A172 (cell line): Measurements from ENCODE around the gene TVP23B. TPM values are rescaled to one million over a fixed set of nuclear protein-coding genes. Genes with fewer than 3 reads are reported as not detected.
A peak's percentile ranks its signal among the peaks of the same experiment; 100 is the strongest.
"Not testable (repeated sequence)": the region's sequence is repeated elsewhere in the genome, so short reads cannot be mapped to it uniquely, and the experiment has no call there.

Source experiments
- DNase-seq: peaks from one replicate; pipeline ENCODE4 v3.0.0-alpha.2; 2015; ENCODE audit warnings: low spot score
- total RNA-seq: library from RNA; depleted of rRNA; stranded (reverse); fragments of >200 nt; shearing (Covaris generic); gene quantifications from 2 replicates; pipeline ENCODE4 v1.2.3, GENCODE V29; 2014; rRNA removed

The TVP23B gene
- total RNA-seq, 1 experiment from 2014 or later: 82.5 TPM

GRCh38 chr17:18791402-18791801, 10.4 kb downstream of the TVP23B start:
- not testable (repeated sequence) for DNase-seq

- DNase-seq: not testable (repeated sequence)
These were observed 13.9 kb downstream of the TVP23B start for GRCh38 chr17:18794841-18795240.

DNA sequence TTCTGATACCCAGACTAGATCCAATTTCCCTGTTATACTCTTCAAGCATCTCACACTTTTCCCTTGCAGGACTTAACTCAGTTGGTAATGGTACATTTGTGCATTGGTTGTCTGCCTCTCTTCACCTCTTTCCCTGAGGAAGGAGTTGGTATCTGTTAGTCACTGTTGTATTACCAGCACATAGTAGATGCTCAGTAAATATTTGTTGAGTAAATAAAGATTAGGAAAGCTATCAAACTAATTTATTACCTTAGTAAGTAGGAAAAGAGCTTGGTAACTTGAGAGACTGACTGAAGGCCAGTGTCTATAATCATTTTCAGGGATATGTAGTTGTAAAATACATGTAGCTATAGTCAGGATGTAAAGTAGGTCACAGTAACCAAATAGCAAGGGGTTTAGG, 15.9 kb downstream of the TVP23B start:
- not testable (repeated sequence) for DNase-seq

DNA sequence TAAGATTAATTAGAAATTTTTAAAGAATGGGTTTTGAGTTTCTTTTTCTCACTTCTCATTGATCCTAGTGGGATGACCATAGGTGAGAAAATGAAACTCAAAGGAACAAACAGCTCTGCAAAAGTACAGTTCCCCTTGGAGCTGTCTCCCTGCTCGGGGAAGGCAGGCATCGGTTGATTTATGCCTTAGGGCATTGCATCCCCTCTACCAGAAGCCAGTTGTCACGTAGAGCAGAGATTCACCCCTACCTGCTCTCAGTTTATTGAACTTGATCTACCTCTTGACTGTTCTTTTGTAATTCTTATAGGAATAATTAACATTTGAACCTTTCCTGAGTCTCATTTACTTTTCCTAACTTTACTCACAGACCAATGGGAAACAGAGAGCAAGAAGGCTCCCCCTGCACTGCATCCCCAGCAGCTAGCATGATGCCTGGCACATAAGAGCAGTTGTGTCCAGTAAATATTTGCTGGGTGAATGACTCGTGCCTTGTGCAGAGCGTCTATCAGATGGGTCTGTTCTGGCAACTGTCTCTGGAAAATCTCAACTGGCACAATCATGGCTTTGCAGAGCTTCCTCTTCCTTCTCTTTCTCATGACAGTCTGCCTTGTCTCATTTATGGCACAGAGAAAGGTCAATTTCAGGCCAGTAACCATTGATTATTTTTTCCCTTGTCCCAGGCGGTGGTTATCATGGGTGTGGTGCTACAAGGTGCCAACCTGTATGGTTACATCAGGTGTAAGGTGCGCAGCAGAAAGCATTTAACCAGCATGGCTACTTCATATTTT, 22.7 kb downstream of the TVP23B start:
- DNase-seq: not testable (repeated sequence)

DNA sequence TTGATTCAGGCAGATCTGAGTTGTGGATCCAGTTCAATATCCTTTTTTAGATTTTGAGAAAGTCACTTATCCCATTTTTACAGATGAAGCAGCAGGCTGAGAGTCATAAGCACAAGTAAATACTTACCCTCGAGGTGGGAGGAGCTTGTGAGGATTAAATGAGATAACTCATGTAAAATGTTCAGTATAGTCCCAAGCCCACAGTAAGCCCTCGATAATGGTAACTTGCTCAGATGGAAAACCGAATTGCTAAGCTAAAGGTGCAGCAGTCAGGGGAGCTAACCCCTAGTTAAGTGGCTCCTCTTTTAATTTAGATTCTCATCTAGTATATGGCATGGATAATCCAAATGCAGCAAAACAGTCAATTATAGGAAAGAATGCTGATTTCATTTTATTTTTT, 34.9 kb downstream of the TVP23B start:
- not testable (repeated sequence) for DNase-seq

DNA sequence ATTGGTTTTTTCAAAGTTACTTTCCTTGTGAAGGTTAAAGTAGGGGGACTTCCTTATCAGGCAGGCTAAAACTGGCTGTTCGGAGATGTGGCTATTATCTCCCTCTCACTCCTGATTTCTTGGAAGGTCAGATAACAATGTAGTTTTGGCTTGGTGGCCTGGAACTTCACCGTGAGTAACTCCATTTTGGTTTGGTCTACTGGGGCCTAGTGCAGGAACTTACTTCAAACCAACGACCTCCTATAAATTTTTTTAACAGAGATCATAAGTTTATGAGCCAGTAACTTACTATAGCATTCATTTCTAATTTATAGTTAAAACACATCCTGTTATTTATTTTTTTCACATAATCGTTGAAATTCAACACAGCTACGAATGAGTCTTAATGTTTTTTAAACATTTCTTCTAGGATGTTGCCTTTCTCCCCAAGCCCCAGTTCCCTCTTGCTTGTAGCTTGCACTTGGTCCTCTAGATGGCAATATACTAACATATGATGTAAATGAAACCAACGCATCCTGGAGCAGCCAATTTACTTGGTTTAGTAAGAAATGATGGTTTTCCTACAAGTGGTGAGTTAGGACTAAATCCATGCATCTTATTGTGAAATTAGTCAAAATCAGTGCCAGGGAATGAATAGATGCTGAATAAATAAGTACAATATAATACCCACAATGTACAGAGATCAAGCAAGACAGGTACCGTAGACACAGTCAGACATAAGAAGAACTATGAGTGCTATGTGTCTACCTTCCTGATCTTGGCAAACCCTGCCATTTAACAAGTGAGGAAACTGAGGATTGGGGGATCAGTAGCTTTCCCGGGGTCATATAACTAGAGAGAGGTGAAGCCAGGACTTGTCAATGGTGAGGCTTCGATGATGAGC, 35.7 kb downstream of the TVP23B start:
- peak; percentile 60 for DNase-seq

DNA sequence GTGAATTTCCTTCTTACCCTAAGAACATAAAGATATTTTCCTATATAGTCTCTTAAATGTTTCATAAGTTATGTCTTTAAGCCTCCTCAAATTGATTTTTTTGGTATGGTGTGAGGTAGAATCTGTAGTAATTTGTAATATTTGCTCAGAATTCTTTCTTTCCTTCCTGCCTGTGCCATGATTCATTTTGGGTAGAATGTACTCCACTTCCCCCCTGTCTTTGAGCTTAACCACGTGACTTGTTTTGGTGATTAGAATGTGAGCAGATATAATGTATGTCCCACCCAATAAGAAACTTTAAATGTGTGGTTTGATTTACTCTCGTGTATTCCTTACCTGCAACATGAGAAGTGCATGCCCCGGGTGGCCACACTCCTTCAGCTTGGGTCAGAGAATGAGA, 40.4 kb downstream of the TVP23B start:
- not testable (repeated sequence) for DNase-seq

DNA sequence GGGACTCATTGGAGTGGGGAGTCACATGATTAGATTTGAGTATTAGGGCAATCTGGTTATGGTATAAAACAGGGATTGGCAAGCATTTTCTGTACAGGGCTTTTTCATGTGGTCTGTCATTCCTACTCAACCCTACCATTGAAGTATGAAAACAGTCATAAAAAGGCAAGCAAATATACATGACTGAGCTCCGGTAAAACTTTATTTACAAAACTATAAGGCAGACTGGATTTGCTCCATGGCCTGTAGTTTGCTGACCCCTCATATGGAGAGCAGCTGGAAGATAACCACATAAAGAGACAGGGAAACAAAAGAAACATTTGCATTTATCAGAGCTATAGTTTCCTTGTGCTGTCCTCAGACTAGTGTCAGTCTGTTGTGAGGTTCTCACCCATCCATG, 46.6 kb downstream of the TVP23B start:
- not testable (repeated sequence) for DNase-seq

DNA sequence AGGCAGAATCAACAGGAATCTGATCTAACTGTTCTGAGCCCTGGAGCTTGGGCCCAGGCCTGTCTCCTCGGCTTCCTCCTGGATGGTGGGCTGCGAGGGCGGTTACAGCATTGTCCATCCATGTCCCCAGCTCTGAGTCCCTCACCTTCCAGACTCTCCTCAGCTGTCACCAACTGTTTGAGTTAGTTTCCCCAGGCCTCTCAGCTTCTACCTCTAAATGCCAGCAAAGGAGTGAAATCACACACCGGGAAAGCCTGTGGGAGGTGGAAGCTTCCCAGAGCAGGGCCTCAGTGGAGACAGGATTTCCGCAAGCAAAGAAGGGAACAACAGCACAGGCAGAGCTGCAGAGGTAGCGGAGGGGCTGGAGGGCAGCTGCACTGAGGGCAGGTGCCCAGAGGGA, 67.5 kb downstream of the TVP23B start:
- DNase-seq: no peak

DNA sequence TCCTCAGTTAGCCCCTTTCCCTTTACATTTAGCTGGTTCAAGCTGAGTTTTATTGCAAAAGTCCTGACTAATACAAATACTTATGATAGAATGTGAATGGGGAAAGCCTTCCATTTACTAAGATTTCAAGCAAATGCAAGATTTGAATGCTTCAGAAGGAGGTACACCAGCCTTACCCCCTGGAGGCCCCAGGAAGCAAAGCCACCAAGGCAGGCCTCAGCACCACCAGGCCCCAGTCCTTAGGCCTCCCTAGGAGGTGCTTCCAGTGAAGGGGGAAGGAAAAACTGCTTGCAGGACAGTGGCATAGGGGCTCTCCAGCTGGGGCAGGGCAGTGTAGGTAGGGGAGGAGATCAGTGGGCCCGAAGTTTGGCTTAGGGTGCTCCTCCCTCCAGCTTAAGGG, 69.7 kb downstream of the TVP23B start:
- no peak for DNase-seq

DNA sequence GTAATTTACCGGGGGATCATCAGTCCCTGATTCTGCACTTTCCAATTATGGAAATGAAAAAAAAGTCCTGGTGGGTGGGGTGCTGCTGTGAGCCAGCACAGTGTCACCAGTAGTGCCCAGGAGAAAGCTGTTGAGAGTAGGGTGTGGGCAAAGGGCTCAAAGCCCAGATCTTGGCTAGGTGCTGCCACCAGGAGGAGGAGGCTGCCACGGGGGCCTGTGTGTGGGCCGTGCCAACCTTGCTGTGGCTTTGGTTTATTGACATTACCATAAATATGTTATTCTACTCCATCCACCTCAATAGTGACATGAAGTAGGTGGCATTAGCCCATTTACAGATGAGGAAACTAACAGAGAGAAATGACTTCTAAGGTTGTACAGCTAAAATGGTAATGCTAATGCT, 70.2 kb downstream of the TVP23B start:
- no peak for DNase-seq

GRCh38 chr17:18854956-18855355, 74.0 kb downstream of the TVP23B start:
- no peak for DNase-seq

DNA sequence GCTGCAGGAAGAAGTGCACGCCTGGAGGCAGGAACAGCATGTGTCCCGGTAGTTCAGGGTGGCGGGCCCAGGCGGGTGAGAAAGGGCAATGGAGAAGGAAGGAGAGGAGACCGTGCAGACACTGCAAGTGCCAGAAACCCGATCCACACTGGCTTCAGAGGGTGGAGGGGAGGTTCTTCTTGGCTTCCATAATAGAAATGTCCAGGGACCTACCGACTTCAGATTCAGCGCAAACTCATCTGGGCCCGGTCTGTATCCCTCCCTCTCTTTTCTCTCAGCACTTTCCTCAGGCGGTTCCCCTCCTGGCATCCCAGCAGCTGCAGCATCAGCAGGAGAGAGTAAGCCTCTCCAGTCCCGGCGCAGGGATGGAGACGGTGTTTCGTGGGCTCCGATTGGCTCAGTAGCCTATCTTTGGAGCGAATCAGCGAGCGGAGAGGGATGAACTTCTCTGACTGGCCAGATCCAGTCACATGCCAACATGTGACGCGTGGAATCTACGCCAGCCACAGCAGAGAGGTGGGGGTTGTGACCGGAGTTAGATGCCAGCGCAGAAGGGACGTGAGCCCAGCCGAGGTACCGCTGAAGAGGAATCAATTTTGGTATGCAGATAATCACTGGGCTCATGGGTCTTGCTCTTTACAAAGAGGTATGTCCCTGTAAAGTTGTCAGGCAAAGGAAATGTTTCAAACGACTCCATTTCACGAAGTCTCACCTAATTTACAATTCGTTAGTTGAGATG, 75.0 kb downstream of the TVP23B start:
- DNase-seq: peak; percentile 94

Other genes with a start within 250 kb of the TVP23B start
- 0.12 TPM in 1 of 2 replicates, not detected in the other for gene TBC1D28, start 136.8 kb upstream of the TVP23B start, total RNA-seq
- 1.4 and 2.2 TPM in 2 replicates for gene FOXO3B, start 98.9 kb upstream of the TVP23B start, total RNA-seq
- not detected in 2 replicates for gene FBXW10, start 37.1 kb upstream of the TVP23B start, total RNA-seq
- gene PRPSAP2, start 76.9 kb downstream of the TVP23B start, total RNA-seq: 49.5 and 49.9 TPM in 2 replicates
- gene SLC5A10, start 171.0 kb downstream of the TVP23B start, total RNA-seq: 0.22 TPM in 1 of 2 replicates, not detected in the other
- gene FAM83G, start 223.6 kb downstream of the TVP23B start, total RNA-seq: 26.3 and 29.5 TPM in 2 replicates